DOHH2 (cell line): ENCODE measurements around the gene CCDC152.

Source experiments
- H3F3A ChIP-seq: fragments of 200-600 bp; sonication (generic), shearing (Covaris generic); 2 replicates; pipeline ENCODE4 v1.6.0; 2016; ENCODE audit warnings: antibody characterized with exemption, mild to moderate bottlenecking; ENCODE audit not compliant: control insufficient read depth, insufficient read depth
- H3K27ac ChIP-seq: fragments of 200-600 bp; sonication (generic); 2 replicates; pipeline ENCODE4 v1.5.1; 2014; ENCODE audit warnings: low read depth, mild to moderate bottlenecking, low read length, moderate library complexity
- H3K27me3 ChIP-seq: fragments of 200-600 bp; sonication (generic); 2 replicates; pipeline ENCODE4 v1.6.1; 2014; ENCODE audit warnings: mild to moderate bottlenecking, low read length, mixed read lengths; ENCODE audit not compliant: control insufficient read depth
- H3K36me3 ChIP-seq: fragments of 200-600 bp; sonication (generic); 2 replicates; pipeline ENCODE4 v1.6.1; 2014; ENCODE audit warnings: mild to moderate bottlenecking, low read length, moderate library complexity, mixed read lengths; ENCODE audit not compliant: control insufficient read depth
- H3K4me1 ChIP-seq: fragments of 200-600 bp; sonication (generic); 2 replicates; pipeline ENCODE4 v1.6.1; 2014; ENCODE audit warnings: mild to moderate bottlenecking, low read length, mixed read lengths; ENCODE audit not compliant: control insufficient read depth
- H3K4me2 ChIP-seq: fragments of 200-600 bp; sonication (generic); 2 replicates; pipeline ENCODE4 v1.6.0; 2014; ENCODE audit warnings: mild to moderate bottlenecking, low read length, moderate library complexity
- H3K4me3 ChIP-seq: fragments of 200-600 bp; sonication (generic); 2 replicates; pipeline ENCODE4 v1.5.1; 2014; ENCODE audit warnings: mild to moderate bottlenecking, low read length, mixed read lengths
- H3K79me2 ChIP-seq: fragments of 200-600 bp; sonication (generic); 2 replicates; pipeline ENCODE4 v1.6.1; 2014; ENCODE audit warnings: mild to moderate bottlenecking, low read length, mixed read lengths; ENCODE audit not compliant: control insufficient read depth
- H3K9me2 ChIP-seq: fragments of 200-600 bp; sonication (generic); replicated peaks from 2 replicates; pipeline ENCODE4 v1.6.1; 2014; ENCODE audit warnings: mild to moderate bottlenecking, low read length, mixed read lengths; ENCODE audit not compliant: control insufficient read depth
- H3K9me3 ChIP-seq: fragments of 200-600 bp; sonication (generic); 2 replicates; pipeline ENCODE4 v1.6.1; 2014; ENCODE audit warnings: antibody characterized with exemption, low read length, mixed read lengths; ENCODE audit not compliant: control insufficient read depth, insufficient read depth
- H4K20me1 ChIP-seq: fragments of 200-600 bp; sonication (generic); 2 replicates; pipeline ENCODE4 v1.6.0; 2014; ENCODE audit warnings: low read depth, mild to moderate bottlenecking, antibody characterized with exemption, low read length, moderate library complexity; ENCODE audit not compliant: control insufficient read depth, insufficient read depth
- CTCF ChIP-seq: fragments of 200-600 bp; sonication (generic); IDR thresholded peaks from one replicate; pipeline ENCODE4 v1.5.1; 2014; ENCODE audit warnings: antibody characterized with exemption, mild to moderate bottlenecking, low read depth, low read length; ENCODE audit not compliant: poor library complexity, severe bottlenecking
- EZH2phosphoT487 ChIP-seq: fragments of 200-600 bp; sonication (generic); IDR thresholded peaks from 2 replicates; pipeline ENCODE4 v1.6.1; 2017; ENCODE audit warnings: borderline replicate concordance, mild to moderate bottlenecking, antibody characterized with exemption, low read length, moderate library complexity, mixed read lengths

CCDC152 gene

DNA sequence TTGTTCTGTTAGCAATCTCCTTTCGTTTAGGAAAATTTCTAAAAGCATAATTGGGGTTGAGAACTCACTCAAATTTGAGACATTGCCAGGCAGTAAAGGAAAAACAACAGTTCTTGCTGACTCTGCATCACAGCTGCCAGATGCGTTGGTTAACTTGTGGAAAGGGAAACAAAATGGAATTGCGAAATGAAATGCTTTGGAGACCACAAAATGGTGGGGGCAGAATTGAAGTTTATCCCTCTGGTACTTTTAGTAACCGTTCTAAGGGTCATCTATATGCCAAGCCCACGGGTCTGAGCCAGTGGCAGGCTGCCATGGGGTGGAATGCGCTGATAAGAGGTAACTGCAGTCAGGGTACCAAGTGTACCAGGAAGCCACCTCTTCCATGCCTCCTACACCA lies 83.7 kb downstream of the CCDC152 start:
- Histone ChIP-seq H3F3A (no peaks in the 10 kb centered on the region), H3K4me1 (no peaks in the 10 kb centered on the region), H3K27ac (no peak overlapping the region), H3K9me2 (no peaks in the 10 kb centered on the region), H3K4me2 (no peak overlapping the region), H4K20me1 (no peaks in the 10 kb centered on the region), H3K9me3 (no peaks in the 10 kb centered on the region), H3K79me2 (no peaks in the 10 kb centered on the region), H3K36me3 (no peaks in the 10 kb centered on the region), H3K4me3 (no peak overlapping the region), H3K27me3 (no peaks in the 10 kb centered on the region; the same call in 1 of the 2 replicates)
- TF ChIP-seq EZH2phosphoT487 (no peak), CTCF (no peak)

GRCh38 chr5:42840842-42841567 lies 84.4 kb downstream of the CCDC152 start:
- Histone ChIP-seq H3F3A (no peaks in the 10 kb centered on the region), H3K27me3 (no peaks in the 10 kb centered on the region; the same call in 1 of the 2 replicates), H3K4me3 (no peak overlapping the region), H3K9me2 (no peaks in the 10 kb centered on the region), H4K20me1 (no peaks in the 10 kb centered on the region), H3K36me3 (no peaks in the 10 kb centered on the region), H3K4me1 (no peaks in the 10 kb centered on the region), H3K9me3 (no peaks in the 10 kb centered on the region), H3K79me2 (no peaks in the 10 kb centered on the region), H3K27ac (no peak overlapping the region), H3K4me2 (no peak overlapping the region)
- no peak for TF ChIP-seq EZH2phosphoT487
- TF ChIP-seq CTCF, result no peak

DNA sequence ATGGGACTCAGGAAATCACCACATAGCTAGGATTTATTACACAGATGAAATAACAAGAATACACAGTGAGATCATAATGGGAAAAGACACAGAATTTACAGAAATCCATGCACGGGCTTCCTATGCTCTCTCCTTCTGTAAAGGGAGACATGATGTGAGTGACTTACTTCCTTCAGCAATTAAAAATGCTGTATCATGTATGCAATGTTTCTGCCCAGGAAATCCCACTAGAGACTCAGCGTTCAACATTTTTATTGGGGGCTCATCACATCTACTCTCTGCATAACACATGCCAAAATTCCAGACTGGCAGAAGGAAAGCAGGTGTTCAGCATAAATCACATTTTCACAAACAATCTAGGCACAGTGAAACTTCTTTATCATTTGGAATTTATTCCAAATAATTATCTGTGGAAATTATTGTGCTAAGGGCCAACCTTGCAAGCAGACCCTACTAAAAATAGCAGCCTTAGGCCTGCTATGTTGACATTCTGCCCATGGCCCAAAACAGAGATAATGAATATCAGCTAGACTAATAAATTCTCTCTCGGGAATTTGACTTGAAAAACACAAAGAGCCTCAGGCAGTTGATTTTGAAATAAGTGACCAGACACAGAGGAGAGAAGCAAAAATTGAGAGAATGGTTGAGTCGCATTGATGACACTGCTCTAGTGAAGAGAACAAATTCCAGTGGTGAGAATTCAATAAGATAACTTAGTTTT lies 86.5 kb downstream of the CCDC152 start:
- H3K36me3 ChIP-seq, result no peaks in the 10 kb centered on the region
- no peaks in the 10 kb centered on the region for H3K9me2 ChIP-seq
- no peak overlapping the region for H3K4me2 ChIP-seq
- H3K79me2 ChIP-seq, result no peaks in the 10 kb centered on the region
- no peak overlapping the region for H3K4me3 ChIP-seq
- no peaks in the 10 kb centered on the region; the same call in 1 of the 2 replicates for H3K27me3 ChIP-seq
- no peak overlapping the region for H3K27ac ChIP-seq
- no peaks in the 10 kb centered on the region for H3K4me1 ChIP-seq
- TF ChIP-seq EZH2phosphoT487 (no peak), CTCF (no peak)
- H4K20me1 ChIP-seq, result no peaks in the 10 kb centered on the region
- H3K9me3 ChIP-seq, result no peaks in the 10 kb centered on the region
- no peaks in the 10 kb centered on the region for H3F3A ChIP-seq
